ENCODE results near the gene LAPTM4A.

GRCh38 chr2:20027705-20028434 is 23.6 kb downstream of the LAPTM4A start:
- TF ChIP-seq CTCF (IDR thresholded peaks at IDR 0.05) (no peak), POLR2AphosphoS5 (IDR thresholded peaks at IDR 0.05) (no peak)
